HTR-8/SVneo (cell line): ENCODE data around the gene CFAP70.
A peak's percentile ranks its signal among the peaks of the same experiment; 100 is the strongest.

Experiments
- DNase-seq: peaks from one replicate; pipeline ENCODE4 v3.0.0; 2011; ENCODE audit warnings: low spot score, mixed read lengths; ENCODE audit not compliant: insufficient read length
- FAIRE-seq: peaks from 2 replicates; lab custom pipeline; 2011; peaks lifted over from hg19 to GRCh38; lab: Jason Lieb, UNC

CFAP70 gene

GRCh38 chr10:73225518-73225917 is 133.1 kb downstream of the CFAP70 start:
- DNase-seq (no peak), FAIRE-seq (no peak)

- FAIRE-seq: no peak
These were observed 137.7 kb downstream of the CFAP70 start for GRCh38 chr10:73220989-73221388.

GRCh38 chr10:73219384-73219783 is 139.3 kb downstream of the CFAP70 start:
- FAIRE-seq (no peak), DNase-seq (no peak)

More at GRCh38 chr10:73220989-73221388, 137.7 kb downstream of the CFAP70 start:
- DNase-seq: no peak

DNA sequence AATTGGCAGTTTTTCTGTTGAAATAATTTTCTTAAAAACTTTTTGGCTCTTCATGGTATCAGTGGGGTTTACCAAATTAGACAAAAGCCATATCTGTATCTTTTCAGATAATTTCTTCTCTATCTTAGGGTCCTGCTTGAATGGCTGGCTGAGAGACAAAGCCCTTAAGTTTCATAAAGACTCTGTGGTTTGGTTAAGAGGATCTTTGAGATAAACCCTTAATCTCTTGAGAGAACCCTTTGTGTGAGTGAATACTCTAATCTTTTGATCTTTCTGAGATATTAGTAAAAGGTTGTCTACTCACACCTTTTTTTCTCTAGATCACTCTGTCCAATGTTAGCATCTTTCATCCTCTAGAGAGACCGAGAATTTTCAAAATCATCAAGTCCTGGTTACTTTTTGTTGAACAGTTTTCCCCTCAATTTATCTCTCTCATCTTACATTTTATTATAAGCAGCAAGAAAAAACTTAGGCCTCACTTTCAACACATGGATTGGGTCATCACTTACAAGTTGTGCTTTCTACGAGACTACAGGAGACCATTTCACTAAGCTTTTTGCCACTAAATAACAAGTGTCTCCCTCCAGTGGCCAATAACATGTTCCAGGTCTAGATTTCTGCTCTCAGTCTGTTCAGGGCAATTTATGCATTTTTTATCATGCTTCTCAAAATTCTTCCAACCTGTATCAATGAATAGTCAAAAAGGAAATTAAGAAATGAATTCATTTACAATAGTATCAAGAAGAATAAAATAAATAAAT is 140.1 kb downstream of the CFAP70 start:
- peak; percentile 26 for DNase-seq
- FAIRE-seq: no peak

DNA sequence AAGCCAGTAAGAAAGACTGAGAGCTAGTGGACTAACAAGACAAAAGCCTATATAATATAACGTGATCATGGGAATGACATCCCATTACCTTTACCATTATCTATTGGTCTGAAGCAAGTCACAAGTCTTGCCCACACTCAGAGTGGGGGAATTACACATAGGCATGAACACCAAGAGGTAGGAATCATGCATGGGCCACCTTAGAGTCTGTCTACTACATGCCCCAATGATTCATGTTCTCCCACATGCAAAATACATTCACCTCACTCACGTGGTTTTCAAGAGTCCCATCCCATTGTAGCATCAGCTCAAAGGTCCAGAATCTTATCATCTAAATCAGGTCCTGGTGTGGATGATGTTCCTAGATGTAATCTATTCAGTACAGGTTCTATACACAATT is 141.0 kb downstream of the CFAP70 start:
- DNase-seq (no peak), FAIRE-seq (no peak)

GRCh38 chr10:73215749-73216148 is 142.9 kb downstream of the CFAP70 start:
- FAIRE-seq (no peak), DNase-seq (no peak)

GRCh38 chr10:73211106-73211811 is 147.4 kb downstream of the CFAP70 start:
- DNase-seq: no peak
- no peak for FAIRE-seq

- DNase-seq (no peak), FAIRE-seq (no peak)
These were observed 148.1 kb downstream of the CFAP70 start for GRCh38 chr10:73210395-73211105.

DNA sequence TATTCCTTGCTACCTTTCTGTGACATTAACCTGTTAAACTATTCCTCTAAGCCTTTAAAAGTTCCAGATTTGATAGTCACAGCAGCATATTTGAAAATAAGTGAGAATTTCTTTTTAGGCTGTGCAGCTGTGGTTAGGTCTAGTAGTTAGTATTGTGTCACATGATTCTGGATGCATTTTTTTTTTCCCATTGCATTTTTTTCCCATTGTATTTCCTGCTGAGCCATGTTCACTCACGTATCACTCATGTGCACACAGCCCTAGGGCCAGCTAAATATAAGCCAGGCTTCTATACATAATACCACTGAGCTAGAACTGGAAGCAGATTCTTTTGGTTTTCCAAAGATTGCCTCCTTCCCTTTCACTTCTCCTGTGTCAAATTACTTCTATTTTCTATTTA is 149.0 kb downstream of the CFAP70 start:
- DNase-seq (no peak), FAIRE-seq (no peak)

DNA sequence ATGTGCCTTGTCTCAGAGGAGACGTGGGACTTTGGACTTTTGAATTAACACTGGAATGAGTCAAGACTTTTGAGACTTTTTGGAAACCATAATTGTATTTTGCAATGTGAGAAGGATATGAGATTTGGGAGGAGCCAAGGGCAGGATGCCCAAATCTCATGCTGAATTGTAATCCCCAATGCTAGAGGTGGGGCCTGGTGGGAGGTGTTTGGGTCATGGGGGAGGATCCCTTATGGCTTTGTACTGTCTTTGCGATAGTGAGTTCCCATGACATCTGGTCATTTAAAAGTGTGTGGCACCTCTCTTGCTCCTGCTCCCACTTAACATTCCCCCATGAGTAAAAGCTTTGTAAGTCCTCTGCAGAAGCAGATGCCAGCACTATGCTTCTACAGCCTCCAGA is 150.8 kb downstream of the CFAP70 start:
- FAIRE-seq: no peak
- DNase-seq: no peak

- DNase-seq (no peak), FAIRE-seq (no peak)
These were observed 152.3 kb downstream of the CFAP70 start for GRCh38 chr10:73206385-73206784.

- FAIRE-seq (no peak), DNase-seq (no peak)
These were observed 152.8 kb downstream of the CFAP70 start for GRCh38 chr10:73205890-73206289.

DNA sequence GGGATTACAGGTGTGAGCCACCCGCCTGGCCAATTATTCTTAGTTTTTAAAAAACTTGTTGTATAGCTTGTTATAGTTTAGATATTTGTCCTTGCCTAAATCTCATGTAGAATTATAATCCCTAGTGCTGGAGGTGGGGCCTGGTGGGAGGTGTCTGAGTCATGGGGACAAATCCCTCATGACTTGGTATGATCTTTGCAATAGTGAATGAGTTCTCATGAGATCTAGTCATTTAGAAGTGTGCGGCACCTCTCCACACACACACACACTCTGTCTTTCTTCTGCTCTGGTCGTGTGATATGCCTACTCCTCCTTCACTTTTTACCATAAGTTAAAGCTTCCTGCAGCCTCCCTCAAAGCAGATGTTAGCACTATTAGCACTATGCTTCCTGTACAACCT is 153.6 kb downstream of the CFAP70 start:
- FAIRE-seq (no peak), DNase-seq (no peak)
